CD14-positive monocyte (primary cell): Measurements from ENCODE around the gene ALLC. TPM values are rescaled to one million over a fixed set of nuclear protein-coding genes. Genes with fewer than 3 reads are reported as not detected.

ENCODE experiments used
- DNase-seq, 3 donors: peaks; one replicate each; pipeline ENCODE4 v3.0.0-alpha.2; 2011 to 2022
- H2AFZ ChIP-seq: 2 replicates; pipeline ENCODE4 v1.6.0; 2012; ENCODE audit warnings: mild to moderate bottlenecking, low read depth, low read length, inconsistent platforms; ENCODE audit not compliant: insufficient read depth, poor library complexity, severe bottlenecking
- H3K27ac ChIP-seq, 2 donors: 1 replicate in 1 of 2; 2 replicates in 1 of 2; pipeline ENCODE4 v1.5.1; 2012 to 2013; ENCODE audit warnings: low read length in 2 of 2, control low read depth in 1 of 2, inconsistent platforms in 1 of 2, low read depth in 1 of 2, mild to moderate bottlenecking in 1 of 2
- H3K27me3 ChIP-seq, 2 donors: one replicate each; pipeline versions ENCODE4 v1.6.0 to v1.6.1; 2011 to 2013; ENCODE audit warnings: low read length in 2 of 2; ENCODE audit not compliant: control insufficient read depth in 2 of 2, insufficient read depth in 2 of 2
- H3K36me3 ChIP-seq, 2 donors: replicated peaks in 1 of 2; 1 replicate in 1 of 2; 2 replicates in 1 of 2; pipeline versions ENCODE4 v1.5.1 to v1.6.1; 2012 to 2013; ENCODE audit warnings: low read length in 2 of 2, control low read depth in 1 of 2, inconsistent platforms in 1 of 2, mild to moderate bottlenecking in 1 of 2; ENCODE audit not compliant: insufficient read depth in 2 of 2, control insufficient read depth in 1 of 2
- H3K4me1 ChIP-seq, 2 donors: 1 replicate in 1 of 2; 2 replicates in 1 of 2; pipeline versions ENCODE4 v1.5.1 to v1.6.1; 2012 to 2013; ENCODE audit warnings: low read length in 2 of 2, control low read depth in 1 of 2, inconsistent platforms in 1 of 2, mild to moderate bottlenecking in 1 of 2, moderate library complexity in 1 of 2; ENCODE audit not compliant: insufficient read depth in 2 of 2, control insufficient read depth in 1 of 2
- H3K4me2 ChIP-seq: replicated peaks from 2 replicates; pipeline ENCODE3; 2012; ENCODE audit warnings: low read length, moderate library complexity, mild to moderate bottlenecking; ENCODE audit not compliant: poor library complexity, severe bottlenecking; ENCODE audit errors: extremely low read depth
- H3K4me3 ChIP-seq, 3 experiments: fragments of 200-600 bp in 1 of 3; sonication (generic) in 1 of 3; replicated peaks in 1 of 3; 1 replicate in 2 of 3; 2 replicates in 1 of 3; pipeline ENCODE4 v1.5.1; 2011 to 2013; ENCODE audit warnings: low read length in 3 of 3, mild to moderate bottlenecking in 3 of 3, control low read depth in 2 of 3, low read depth in 2 of 3, inconsistent platforms in 1 of 3, moderate library complexity in 1 of 3
- H3K79me2 ChIP-seq: 2 replicates; pipeline ENCODE4 v1.6.0; 2012; ENCODE audit warnings: mild to moderate bottlenecking, control low read depth, inconsistent platforms, low read length, moderate library complexity; ENCODE audit not compliant: insufficient read depth
- H3K9ac ChIP-seq: 2 replicates; pipeline ENCODE4 v1.6.0; 2017; ENCODE audit warnings: low read length, mild to moderate bottlenecking; ENCODE audit not compliant: insufficient read depth, poor library complexity, severe bottlenecking
- H3K9me3 ChIP-seq, 2 donors: replicated peaks in 1 of 2; 1 replicate in 1 of 2; 2 replicates in 1 of 2; pipeline versions ENCODE4 v1.5.1 to v1.6.1; 2012 to 2013; ENCODE audit warnings: low read length in 2 of 2, control low read depth in 1 of 2; ENCODE audit not compliant: control insufficient read depth in 1 of 2, insufficient read depth in 1 of 2
- H4K20me1 ChIP-seq: 2 replicates; pipeline ENCODE4 v1.6.0; 2012; ENCODE audit warnings: mild to moderate bottlenecking, low read length, control low read depth, moderate library complexity; ENCODE audit not compliant: insufficient read depth
- H3K27ac Mint-ChIP-seq, 7 donors: one replicate each; pipeline ENCODE4 v1.8.0; 2020; ENCODE audit warnings: mild to moderate bottlenecking in 7 of 7, mixed read lengths in 7 of 7, moderate library complexity in 6 of 7, inconsistent platforms in 2 of 7
- H3K27me3 Mint-ChIP-seq, 3 donors: one replicate each; pipeline ENCODE4 v1.8.0; 2021 to 2022; ENCODE audit warnings: low read depth in 3 of 3, mild to moderate bottlenecking in 3 of 3, mixed read lengths in 3 of 3, moderate library complexity in 3 of 3, inconsistent platforms in 1 of 3
- H3K36me3 Mint-ChIP-seq, 2 donors: one replicate each; pipeline ENCODE4 v1.8.0; 2020; ENCODE audit warnings: mixed read lengths in 2 of 2, inconsistent platforms in 1 of 2, mild to moderate bottlenecking in 1 of 2
- H3K4me1 Mint-ChIP-seq: one replicate; pipeline ENCODE4 v1.8.0; 2020; ENCODE audit warnings: mild to moderate bottlenecking, mixed read lengths
- H3K4me3 Mint-ChIP-seq, 2 donors: one replicate each; pipeline ENCODE4 v1.8.0; 2020; ENCODE audit warnings: mild to moderate bottlenecking in 2 of 2, mixed read lengths in 2 of 2, moderate library complexity in 1 of 2
- H3K9me3 Mint-ChIP-seq, 7 donors: one replicate each; pipeline ENCODE4 v1.8.0; 2020 to 2022; ENCODE audit warnings: mixed read lengths in 7 of 7, mild to moderate bottlenecking in 6 of 7, moderate library complexity in 6 of 7, inconsistent platforms in 2 of 7
- WGBS: methylation state at CpG from one replicate; pipeline ENCODE4 v1.1.5; 2013; ENCODE audit warnings: missing lambda C conversion rate; ENCODE audit not compliant: insufficient coverage; 5-methylcytosine and 5-hydroxymethylcytosine counted together
- intact Hi-C, 2 donors: fragments of 100-400 bp; cut with micrococcal nuclease; formaldehyde crosslinking; loops; one replicate each; pipeline versions ENCODE4 v1.15.0 to v1.15.1; 2023
- polyA plus RNA-seq, 3 donors: library from polyadenylated mRNA; depleted of rRNA in 1 of 3; unstranded in 2 of 3; stranded (reverse) in 1 of 3; fragments of 300-500 nt in 2 of 3; fragments of >200 nt in 1 of 3; fragmentation: Illumina TruSeq in 2 of 3; gene quantifications; 1 replicate in 2 of 3; 2 replicates in 1 of 3; pipeline ENCODE4 v1.2.3, GENCODE V29; 2012 to 2021
- TF ChIP-seq, protein P1 (sequence below): fragments of 200-600 bp; IDR thresholded peaks from one replicate; pipeline ENCODE4 v1.8.0; 2022; ENCODE audit warnings: antibody characterized with exemption, mild to moderate bottlenecking

Gene ALLC
- polyA plus RNA-seq, 3 donors: not detected

DNA sequence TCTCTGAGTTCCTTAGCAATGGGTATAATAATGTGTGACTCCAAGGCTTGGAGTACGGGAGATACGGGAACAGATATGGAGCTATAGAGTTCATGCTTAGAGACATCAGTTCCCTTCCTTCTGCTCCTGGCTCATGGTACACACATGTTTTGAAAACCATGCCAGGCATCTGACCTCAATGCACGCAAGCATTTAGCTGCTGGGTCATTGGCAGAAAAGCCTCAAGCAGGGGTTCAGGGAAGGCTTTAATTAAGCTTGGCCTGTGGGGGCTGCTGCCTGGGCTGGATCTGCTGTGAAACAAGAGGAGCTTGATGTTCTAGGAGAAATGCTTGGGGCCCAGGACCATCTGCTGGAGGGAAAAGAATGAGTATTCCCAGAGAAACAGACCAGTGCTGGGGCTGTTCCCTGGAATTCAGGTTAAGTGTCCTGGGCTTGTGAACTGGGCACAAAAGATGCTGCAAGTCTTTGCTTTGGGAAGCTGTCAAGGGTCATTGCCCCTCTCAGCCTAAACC lies 3.2 kb downstream of the ALLC start:
- no peak for DNase-seq
- Histone ChIP-seq H3K4me2 (no peak overlapping the region), H3K9me3 (no peaks in the 10 kb centered on the region), H3K27me3 (no peaks in the 10 kb centered on the region), H3K4me3 (no peak overlapping the region), H3K36me3 (no peaks in the 10 kb centered on the region), H4K20me1 (no peaks in the 10 kb centered on the region), H3K4me1 (no peaks in the 10 kb centered on the region), H2AFZ (no peak overlapping the region), H3K9ac (no peak overlapping the region), H3K27ac (no peak overlapping the region), H3K79me2 (no peaks in the 10 kb centered on the region)
- H3K4me1 Mint-ChIP-seq: no peaks in the 10 kb centered on the region
- peaks cover 0 to 6% (median 0%) of the 10 kb centered on the region in 7 donors for H3K9me3 Mint-ChIP-seq
- intact Hi-C loops: no loop called here
- no peak overlapping the region for H3K27ac Mint-ChIP-seq
- H3K27me3 Mint-ChIP-seq: peaks cover 3 to 8% (median 5%) of the 10 kb centered on the region in 3 donors
- H3K36me3 Mint-ChIP-seq: no peaks in the 10 kb centered on the region
- no peak overlapping the region for H3K4me3 Mint-ChIP-seq
- 92% methylated on average over 2 of the region's 3 CpGs for WGBS
- TF ChIP-seq, protein P1, sequence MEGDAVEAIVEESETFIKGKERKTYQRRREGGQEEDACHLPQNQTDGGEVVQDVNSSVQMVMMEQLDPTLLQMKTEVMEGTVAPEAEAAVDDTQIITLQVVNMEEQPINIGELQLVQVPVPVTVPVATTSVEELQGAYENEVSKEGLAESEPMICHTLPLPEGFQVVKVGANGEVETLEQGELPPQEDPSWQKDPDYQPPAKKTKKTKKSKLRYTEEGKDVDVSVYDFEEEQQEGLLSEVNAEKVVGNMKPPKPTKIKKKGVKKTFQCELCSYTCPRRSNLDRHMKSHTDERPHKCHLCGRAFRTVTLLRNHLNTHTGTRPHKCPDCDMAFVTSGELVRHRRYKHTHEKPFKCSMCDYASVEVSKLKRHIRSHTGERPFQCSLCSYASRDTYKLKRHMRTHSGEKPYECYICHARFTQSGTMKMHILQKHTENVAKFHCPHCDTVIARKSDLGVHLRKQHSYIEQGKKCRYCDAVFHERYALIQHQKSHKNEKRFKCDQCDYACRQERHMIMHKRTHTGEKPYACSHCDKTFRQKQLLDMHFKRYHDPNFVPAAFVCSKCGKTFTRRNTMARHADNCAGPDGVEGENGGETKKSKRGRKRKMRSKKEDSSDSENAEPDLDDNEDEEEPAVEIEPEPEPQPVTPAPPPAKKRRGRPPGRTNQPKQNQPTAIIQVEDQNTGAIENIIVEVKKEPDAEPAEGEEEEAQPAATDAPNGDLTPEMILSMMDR: no peak

DNA sequence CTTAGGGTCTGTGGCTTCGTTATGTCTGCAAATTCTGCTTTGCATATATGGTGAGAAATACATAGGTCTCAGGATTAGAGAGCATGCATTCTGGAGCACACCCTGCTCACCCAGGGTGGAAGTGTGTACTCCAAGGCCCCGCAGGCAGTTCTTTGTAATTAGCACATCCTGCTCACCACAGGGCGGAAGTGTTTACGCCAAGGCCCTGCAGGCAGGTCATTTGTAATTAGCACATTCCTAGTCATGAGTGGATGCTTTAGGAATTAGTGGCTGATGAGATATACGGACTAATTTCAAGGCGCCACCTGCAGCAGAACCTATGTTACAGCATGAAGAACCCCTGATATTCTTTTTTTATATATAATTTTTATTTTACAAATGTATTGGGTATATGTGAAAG lies 4.2 kb downstream of the ALLC start:
- Histone ChIP-seq H3K27ac (no peak overlapping the region), H3K9me3 (no peaks in the 10 kb centered on the region), H2AFZ (no peak overlapping the region), H3K4me2 (no peak overlapping the region), H3K79me2 (no peaks in the 10 kb centered on the region), H3K4me1 (no peaks in the 10 kb centered on the region), H3K36me3 (no peaks in the 10 kb centered on the region), H3K4me3 (no peak overlapping the region), H3K9ac (no peak overlapping the region), H4K20me1 (no peaks in the 10 kb centered on the region), H3K27me3 (no peaks in the 10 kb centered on the region)
- TF ChIP-seq, protein P1: no peak
- no peak for DNase-seq
- Mint-ChIP-seq H3K27me3 (peaks cover 3 to 5% (median 4%) of the 10 kb centered on the region in 3 donors), H3K27ac (no peak overlapping the region), H3K4me1 (no peaks in the 10 kb centered on the region), H3K4me3 (no peak overlapping the region), H3K36me3 (no peaks in the 10 kb centered on the region), H3K9me3 (peaks cover 0 to 4% (median 0%) of the 10 kb centered on the region in 7 donors)
- WGBS: 83% methylated on average over 2 of the region's 6 CpGs
- intact Hi-C loops: no loop called here
